Lower leg skin (tissue), 4 donors: ENCODE results near the gene TMSB10. TPM values are rescaled to one million over a fixed set of nuclear protein-coding genes. Genes with fewer than 3 reads are reported as not detected.
"Not testable (repeated sequence)": the region's sequence is repeated elsewhere in the genome, so short reads cannot be mapped to it uniquely, and the experiment has no call there.

Source experiments
- DNase-seq, 2 donors: peaks; one replicate each; pipeline ENCODE4 v3.0.0-alpha.2; 2019; ENCODE audit warnings: low spot score in 2 of 2
- H3K4me3 ChIP-seq: fragments of 200-600 bp; sonication (generic); 2 replicates; pipeline ENCODE4 v1.5.1; 2017; ENCODE audit warnings: mild to moderate bottlenecking, low read depth; ENCODE audit not compliant: poor library complexity, severe bottlenecking
- CTCF ChIP-seq, 3 donors: fragments of 450-650 bp; IDR thresholded peaks; one replicate each; pipeline ENCODE4 v1.5.1; 2016; ENCODE audit warnings: antibody characterized with exemption in 3 of 3, mild to moderate bottlenecking in 3 of 3, moderate library complexity in 2 of 3
- POLR2A ChIP-seq, 2 donors: fragments of 450-650 bp; IDR thresholded peaks; one replicate each; pipeline ENCODE4 v1.6.1; 2016 to 2017; ENCODE audit warnings: antibody characterized with exemption in 2 of 2, mild to moderate bottlenecking in 1 of 2, moderate library complexity in 1 of 2
- WGBS, 2 donors: methylation state at CpG; one replicate each; pipeline ENCODE4 v1.1.5; 2018; 5-methylcytosine and 5-hydroxymethylcytosine counted together
- intact Hi-C: fragments of 100-400 bp; cut with DNase I; formaldehyde crosslinking; loops from one replicate; pipeline ENCODE4 v1.15.0; 2023; ENCODE audit warnings: low total_unique reads
- total RNA-seq, 4 donors: library from RNA; depleted of rRNA; stranded (reverse); fragments of >200 nt; gene quantifications; one replicate each; pipeline ENCODE4 v1.1.0, GENCODE V29; 2016

TMSB10 gene
- total RNA-seq, 4 donors from 2014 or later: 774 to 1,415 (median 1,103) TPM

- TF ChIP-seq POLR2A (IDR thresholded peaks at IDR 0.05) (no peak), CTCF (IDR thresholded peaks at IDR 0.05) (no peak)
- peak in 1 of 2 donors; percentile 31 for DNase-seq
- intact Hi-C loops: no loop called here
- WGBS, 2 donors: 74 to 85% methylated on average over 3 of the region's 3 CpGs
- no peak overlapping the region for H3K4me3 ChIP-seq
Measured at GRCh38 chr2:84858937-84859336, 46.5 kb upstream of the TMSB10 start.

- peak in 1 of 2 donors; percentile 7 for DNase-seq
- no peak for TF ChIP-seq CTCF (IDR thresholded peaks at IDR 0.05)
- TF ChIP-seq POLR2A (IDR thresholded peaks at IDR 0.05): no peak
- no peak overlapping the region for H3K4me3 ChIP-seq
- intact Hi-C loops: no loop called here
- 73 to 80% methylated on average over 6 of the region's 6 CpGs for WGBS, 2 donors
Measured at GRCh38 chr2:84861539-84861938, 43.9 kb upstream of the TMSB10 start.

GRCh38 chr2:84862006-84862405, 43.5 kb upstream of the TMSB10 start:
- 75 to 81% methylated on average over 6 of the region's 6 CpGs for WGBS, 2 donors
- H3K4me3 ChIP-seq: no peak overlapping the region
- intact Hi-C loops: no loop called here
- DNase-seq: no peak
- TF ChIP-seq CTCF (IDR thresholded peaks at IDR 0.05): no peak
- no peak for TF ChIP-seq POLR2A (IDR thresholded peaks at IDR 0.05)

GRCh38 chr2:84865181-84865783, 40.2 kb upstream of the TMSB10 start:
- 49 to 68% methylated on average over 6 of the region's 6 CpGs for WGBS, 2 donors
- TF ChIP-seq POLR2A (IDR thresholded peaks at IDR 0.05) (no peak), CTCF (IDR thresholded peaks at IDR 0.05) (no peak)
- no peak overlapping the region for H3K4me3 ChIP-seq
- intact Hi-C loops: no loop called here
- DNase-seq: peak in 1 of 2 donors; percentile 34

- DNase-seq: no peak
- H3K4me3 ChIP-seq: no peak overlapping the region
- 64 to 66% methylated on average over 3 of the region's 3 CpGs for whole genome bisulfite sequencing, 2 donors
- intact Hi-C loops: no loop called here
- TF ChIP-seq CTCF (IDR thresholded peaks at IDR 0.05): no peak
- no peak for TF ChIP-seq POLR2A (IDR thresholded peaks at IDR 0.05)
Measured at GRCh38 chr2:84866122-84866521, 39.3 kb upstream of the TMSB10 start.

GRCh38 chr2:84868327-84868726, 37.1 kb upstream of the TMSB10 start:
- WGBS, 2 donors: 92 to 93% methylated on average over 4 of the region's 4 CpGs
- H3K4me3 ChIP-seq, intact Hi-C loops, DNase-seq: not testable (repeated sequence)
